NCI-H345 treated with DMSO at 0.1 percent for 48 hours (cell line): ENCODE measurements around the gene SLC9A9.
A peak's percentile ranks its signal among the peaks of the same experiment; 100 is the strongest.
"Not testable (repeated sequence)": the region's sequence is repeated elsewhere in the genome, so short reads cannot be mapped to it uniquely, and the experiment has no call there.

Source experiments
- DNase-seq: peaks from one replicate; lab custom pipeline; 2025; ENCODE audit not compliant: unreplicated experiment; lab: John Stamatoyannopoulos, UW

Gene SLC9A9

GRCh38 chr3:143472731-143473523 is 375.3 kb downstream of the SLC9A9 start:
- DNase-seq: no peak

GRCh38 chr3:143471705-143472104 is 376.6 kb downstream of the SLC9A9 start:
- DNase-seq: no peak

GRCh38 chr3:143469159-143469558 is 379.1 kb downstream of the SLC9A9 start:
- no peak for DNase-seq

GRCh38 chr3:143465666-143466065 is 382.6 kb downstream of the SLC9A9 start:
- no peak for DNase-seq

GRCh38 chr3:143464850-143465249 is 383.4 kb downstream of the SLC9A9 start:
- DNase-seq: peak; percentile 7

GRCh38 chr3:143455480-143455879 is 392.8 kb downstream of the SLC9A9 start:
- DNase-seq: no peak

- DNase-seq: no peak
Observed at GRCh38 chr3:143450632-143451031, 397.6 kb downstream of the SLC9A9 start.

GRCh38 chr3:143447491-143447890 is 400.8 kb downstream of the SLC9A9 start:
- no peak for DNase-seq

GRCh38 chr3:143445118-143445517 is 403.1 kb downstream of the SLC9A9 start:
- no peak for DNase-seq

- no peak for DNase-seq
Observed at GRCh38 chr3:143443851-143444331, 404.4 kb downstream of the SLC9A9 start.

- DNase-seq: no peak
Observed at GRCh38 chr3:143442814-143443447, 405.3 kb downstream of the SLC9A9 start.

- no peak for DNase-seq
Observed at GRCh38 chr3:143441516-143442171, 406.6 kb downstream of the SLC9A9 start.

GRCh38 chr3:143439817-143440216 is 408.5 kb downstream of the SLC9A9 start:
- DNase-seq: no peak

GRCh38 chr3:143437405-143437804 is 410.9 kb downstream of the SLC9A9 start:
- no peak for DNase-seq

- DNase-seq: no peak
Observed at GRCh38 chr3:143436231-143436930, 411.9 kb downstream of the SLC9A9 start.

GRCh38 chr3:143433787-143434378 is 414.4 kb downstream of the SLC9A9 start:
- no peak for DNase-seq

- not testable (repeated sequence) for DNase-seq
Observed at GRCh38 chr3:143431298-143431697, 417.0 kb downstream of the SLC9A9 start.

- no peak for DNase-seq
Observed at GRCh38 chr3:143430568-143430967, 417.7 kb downstream of the SLC9A9 start.

GRCh38 chr3:143429628-143430514 is 418.4 kb downstream of the SLC9A9 start:
- DNase-seq: no peak

- DNase-seq: no peak
Observed at GRCh38 chr3:143428294-143428693, 420.0 kb downstream of the SLC9A9 start.
